Activated CD4-positive, alpha-beta T cell treated with anti-CD3 and anti-CD28 coated beads for 36 hours (primary cell): ENCODE data around the gene RNF7. TPM values are rescaled to one million over a fixed set of nuclear protein-coding genes. Genes with fewer than 3 reads are reported as not detected.
"Not testable (repeated sequence)": the region's sequence is repeated elsewhere in the genome, so short reads cannot be mapped to it uniquely, and the experiment has no call there.

Experiments
- ATAC-seq: fragments of 200-7000 bp; cut with Tn5 transposase; one replicate; pipeline ENCODE4 v1.10.0; 2021; ENCODE audit warnings: mild to moderate bottlenecking, moderate library complexity
- CTCF ChIA-PET: fragments of 350-600 bp; sonication (Branson Sonifier 250); formaldehyde crosslinking; loops from one replicate; lab custom pipeline; 2021; ENCODE audit warnings: antibody characterized with exemption; lab: Charles Lee
- POLR2A ChIA-PET: fragments of 350-600 bp; sonication (Branson Sonifier 250); formaldehyde crosslinking; loops from one replicate; lab custom pipeline; 2021; ENCODE audit warnings: antibody characterized with exemption, inconsistent platforms; lab: Charles Lee
- DNase-seq: peaks from one replicate; pipeline ENCODE4 v3.0.0-alpha.2; 2020
- H3K27ac Mint-ChIP-seq: one replicate; pipeline ENCODE4 v1.8.0; 2021; ENCODE audit warnings: mixed read lengths
- H3K27me3 Mint-ChIP-seq: one replicate; pipeline ENCODE4 v1.8.0; 2021; ENCODE audit warnings: mixed read lengths
- H3K36me3 Mint-ChIP-seq: one replicate; pipeline ENCODE4 v1.8.0; 2021; ENCODE audit warnings: low read depth, mixed read lengths
- H3K4me1 Mint-ChIP-seq: one replicate; pipeline ENCODE4 v1.8.0; 2021; ENCODE audit warnings: mixed read lengths
- H3K4me3 Mint-ChIP-seq: one replicate; pipeline ENCODE4 v1.8.0; 2021; ENCODE audit warnings: mild to moderate bottlenecking, moderate library complexity, mixed read lengths
- H3K9me3 Mint-ChIP-seq: one replicate; pipeline ENCODE4 v1.8.0; 2021; ENCODE audit warnings: low read depth, mixed read lengths
- intact Hi-C, 2 experiments: fragments of 100-400 bp; cut with DNase I in 1 of 2; cut with micrococcal nuclease in 1 of 2; formaldehyde crosslinking; loops; one replicate each; pipeline versions ENCODE4 v1.14.2 to v1.15.1; 2022 to 2024; cut with DNase I, micrococcal nuclease
- total RNA-seq, 2 experiments: library from RNA; stranded (reverse); gene quantifications; one replicate each; pipeline ENCODE4 v1.2.3, GENCODE V29; 2021

The RNF7 gene
- total RNA-seq, 2 experiments from 2014 or later: 38.0 to 67.2 TPM

GRCh38 chr3:141782386-141782932 is 44.4 kb downstream of the RNF7 start:
- Mint-ChIP-seq H3K27me3 (no peaks in the 10 kb centered on the region), H3K36me3 (no peaks in the 10 kb centered on the region), H3K27ac (no peak overlapping the region), H3K4me3 (no peak overlapping the region), H3K9me3 (no peaks in the 10 kb centered on the region), H3K4me1 (no peaks in the 10 kb centered on the region)
- intact Hi-C loops: no loop called here
- ATAC-seq (no peak), DNase-seq (no peak)
- POLR2A ChIA-PET: interaction anchor here (1.4 kb wide), 1 partner anchor 36 kb away, joined by 4 read pairs; no protein-coding TSS in a partner anchor
- CTCF ChIA-PET: interaction anchor here (0.9 kb wide), 1 partner anchor 20 kb away, joined by 3 read pairs; no protein-coding TSS in a partner anchor

GRCh38 chr3:141783632-141784031 is 45.5 kb downstream of the RNF7 start:
- CTCF ChIA-PET: interaction anchor here (0.6 kb wide), 1 partner anchor 121 kb away, joined by 3 read pairs; no protein-coding TSS in a partner anchor
- Mint-ChIP-seq H3K27me3 (no peaks in the 10 kb centered on the region), H3K9me3 (no peaks in the 10 kb centered on the region), H3K27ac (no peak overlapping the region), H3K36me3 (no peaks in the 10 kb centered on the region), H3K4me1 (no peaks in the 10 kb centered on the region), H3K4me3 (no peak overlapping the region)
- ATAC-seq: no peak
- intact Hi-C loops: no loop called here
- no peak for DNase-seq
- POLR2A ChIA-PET: interaction anchor here (1.4 kb wide), 1 partner anchor 37 kb away, joined by 4 read pairs; no protein-coding TSS in a partner anchor

- intact Hi-C loops: no loop called here
- DNase-seq (no peak), ATAC-seq (no peak)
- H3K27ac Mint-ChIP-seq: no peak overlapping the region
- H3K4me1 Mint-ChIP-seq: no peaks in the 10 kb centered on the region
- no peaks in the 10 kb centered on the region for H3K36me3 Mint-ChIP-seq
- H3K27me3 Mint-ChIP-seq: no peaks in the 10 kb centered on the region
- H3K4me3 Mint-ChIP-seq: no peak overlapping the region
- ChIA-PET POLR2A (no interaction called here), CTCF (interaction anchor here (0.6 kb wide), 3 partner anchors 122 to 1299 kb away, joined by 3 read pairs; no protein-coding TSS in a partner anchor)
- H3K9me3 Mint-ChIP-seq: no peaks in the 10 kb centered on the region
Observed at GRCh38 chr3:141784096-141784495, 46.0 kb downstream of the RNF7 start.

GRCh38 chr3:141784531-141784930 is 46.4 kb downstream of the RNF7 start:
- intact Hi-C loops: no loop called here
- Mint-ChIP-seq H3K27ac (no peak overlapping the region), H3K27me3 (no peaks in the 10 kb centered on the region), H3K4me3 (no peak overlapping the region), H3K9me3 (no peaks in the 10 kb centered on the region), H3K4me1 (no peaks in the 10 kb centered on the region), H3K36me3 (no peaks in the 10 kb centered on the region)
- POLR2A ChIA-PET: no interaction called here
- ATAC-seq: no peak
- DNase-seq: no peak
- CTCF ChIA-PET: interaction anchor here (0.6 kb wide), 2 partner anchors 192 to 1299 kb away, joined by 3 read pairs; no protein-coding TSS in a partner anchor

- Mint-ChIP-seq H3K36me3 (no peaks in the 10 kb centered on the region), H3K27ac (no peak overlapping the region), H3K9me3 (no peaks in the 10 kb centered on the region), H3K4me3 (no peak overlapping the region), H3K4me1 (no peaks in the 10 kb centered on the region), H3K27me3 (no peaks in the 10 kb centered on the region)
- intact Hi-C loops: no loop called here
- no peak for DNase-seq
- POLR2A ChIA-PET: no interaction called here
- CTCF ChIA-PET: interaction anchor here (1.5 kb wide), 1 partner anchor 9 kb away, joined by 5 read pairs; no protein-coding TSS in a partner anchor
- ATAC-seq: no peak
Observed at GRCh38 chr3:141788149-141788548, 50.1 kb downstream of the RNF7 start.

GRCh38 chr3:141788750-141789149 is 50.7 kb downstream of the RNF7 start:
- H3K4me3 Mint-ChIP-seq, H3K27me3 Mint-ChIP-seq, H3K4me1 Mint-ChIP-seq, intact Hi-C loops, ATAC-seq, DNase-seq, H3K9me3 Mint-ChIP-seq, POLR2A ChIA-PET, H3K27ac Mint-ChIP-seq, H3K36me3 Mint-ChIP-seq: not testable (repeated sequence)
- CTCF ChIA-PET: interaction anchor here (1.5 kb wide), 1 partner anchor 8 kb away, joined by 5 read pairs; no protein-coding TSS in a partner anchor

- Mint-ChIP-seq H3K4me1 (peaks cover 5% of the 10 kb centered on the region), H3K9me3 (no peaks in the 10 kb centered on the region), H3K27ac (no peak overlapping the region), H3K4me3 (no peak overlapping the region), H3K27me3 (no peaks in the 10 kb centered on the region), H3K36me3 (no peaks in the 10 kb centered on the region)
- ChIA-PET POLR2A (no interaction called here), CTCF (no interaction called here)
- no peak for DNase-seq
- ATAC-seq: no peak
- intact Hi-C loops: no loop called here
Observed at GRCh38 chr3:141789281-141789680, 51.2 kb downstream of the RNF7 start.

GRCh38 chr3:141790171-141790570 is 52.1 kb downstream of the RNF7 start:
- CTCF ChIA-PET: no interaction called here

GRCh38 chr3:141792495-141792894 is 54.4 kb downstream of the RNF7 start:
- DNase-seq: no peak
- H3K9me3 Mint-ChIP-seq: no peaks in the 10 kb centered on the region
- ChIA-PET CTCF (interaction anchor here (0.6 to 0.9 kb wide), 3 partner anchors 48 to 533 kb away, joined by 3 to 4 read pairs (median 3); no protein-coding TSS in a partner anchor), POLR2A (interaction anchor here (0.5 kb wide), 1 partner anchor 11 kb away, joined by 3 read pairs; no protein-coding TSS in a partner anchor)
- intact Hi-C loops: loop anchor here in 1 of 2 experiments (10.0 kb wide), 1 partner anchor 308 kb away; the partner anchor contains the start of gene RASA2
- H3K36me3 Mint-ChIP-seq: no peaks in the 10 kb centered on the region
- H3K4me1 Mint-ChIP-seq: peaks cover 36% of the 10 kb centered on the region
- no peaks in the 10 kb centered on the region for H3K27me3 Mint-ChIP-seq
- H3K27ac Mint-ChIP-seq: no peak overlapping the region
- no peak overlapping the region for H3K4me3 Mint-ChIP-seq
- no peak for ATAC-seq

More at GRCh38 chr3:141790171-141790570, 52.1 kb downstream of the RNF7 start:
- DNase-seq: no peak
- Mint-ChIP-seq H3K4me1 (peaks cover 14% of the 10 kb centered on the region), H3K9me3 (no peaks in the 10 kb centered on the region), H3K27ac (no peak overlapping the region), H3K4me3 (no peak overlapping the region), H3K36me3 (no peaks in the 10 kb centered on the region), H3K27me3 (no peaks in the 10 kb centered on the region)
- POLR2A ChIA-PET: no interaction called here
- intact Hi-C loops: loop anchor here in 1 of 2 experiments (10.0 kb wide), 1 partner anchor 305 kb away; the partner anchor contains the start of gene RASA2
- no peak for ATAC-seq

- Mint-ChIP-seq H3K4me1 (peaks cover 47% of the 10 kb centered on the region), H3K9me3 (no peaks in the 10 kb centered on the region), H3K36me3 (no peaks in the 10 kb centered on the region), H3K4me3 (no peak overlapping the region), H3K27ac (peak overlapping the region; percentile 19), H3K27me3 (no peaks in the 10 kb centered on the region)
- ChIA-PET POLR2A (no interaction called here), CTCF (no interaction called here)
- ATAC-seq (no peak), DNase-seq (no peak)
- intact Hi-C loops: loop anchor here in 1 of 2 experiments (10.0 kb wide), 1 partner anchor 309 kb away; the partner anchor contains the start of gene RASA2
Observed at GRCh38 chr3:141793476-141794260, 55.6 kb downstream of the RNF7 start.

- H3K36me3 Mint-ChIP-seq: no peaks in the 10 kb centered on the region
- peak; percentile 13 for ATAC-seq
- peak; percentile 59 for DNase-seq
Observed at GRCh38 chr3:141795276-141795675, 57.2 kb downstream of the RNF7 start.

More at GRCh38 chr3:141795276-141795675, 57.2 kb downstream of the RNF7 start:
- ChIA-PET POLR2A (no interaction called here), CTCF (interaction anchor here (1.0 to 2.7 kb wide), 3 partner anchors 57 to 336 kb away, joined by 3 to 16 read pairs (median 3); partner anchors contain the start of gene RNF7)
- H3K9me3 Mint-ChIP-seq: no peaks in the 10 kb centered on the region
- peaks cover 52% of the 10 kb centered on the region for H3K4me1 Mint-ChIP-seq
- no peak overlapping the region for H3K4me3 Mint-ChIP-seq
- peak overlapping the region; percentile 97 for H3K27ac Mint-ChIP-seq
- intact Hi-C loops: loop anchor here (5.0 to 10.0 kb wide), 6 partner anchors 308 to 563 kb away; partner anchors contain the start of genes RASA2 (in 2 of the 2), GK5 (in 1 of the 2), PXYLP1 (in 1 of the 2) and TFDP2 (in 1 of the 2)
- no peaks in the 10 kb centered on the region for H3K27me3 Mint-ChIP-seq
